Right cardiac atrium (tissue), 5 donors: ENCODE measurements around the gene VEGFD. TPM values are rescaled to one million over a fixed set of nuclear protein-coding genes. Genes with fewer than 3 reads are reported as not detected.

Experiments
- ATAC-seq, 2 donors: fragments of 200-7000 bp; cut with Tn5 transposase; one replicate each; pipeline versions ENCODE4 v1.8.0 to v1.9.1; 2020; ENCODE audit warnings: moderate library complexity in 2 of 2, mild to moderate bottlenecking in 1 of 2
- DNase-seq, 3 donors: peaks; one replicate each; pipeline ENCODE4 v3.0.0-alpha.2; 2020
- H3K27ac ChIP-seq: one replicate; pipeline ENCODE4 v1.5.1; 2013; ENCODE audit warnings: mild to moderate bottlenecking, low read length, control low read depth, moderate library complexity
- H3K27me3 ChIP-seq: one replicate; pipeline ENCODE4 v1.6.1; 2013; ENCODE audit not compliant: control insufficient read depth, insufficient read depth
- H3K4me1 ChIP-seq: one replicate; pipeline ENCODE4 v1.6.1; 2013; ENCODE audit warnings: low read length; ENCODE audit not compliant: control insufficient read depth, insufficient read depth
- H3K4me3 ChIP-seq: one replicate; pipeline ENCODE4 v1.5.1; 2013; ENCODE audit warnings: low read length, control low read depth
- H3K9me3 ChIP-seq: one replicate; pipeline ENCODE4 v1.6.1; 2013; ENCODE audit warnings: low read length; ENCODE audit not compliant: control insufficient read depth
- WGBS: extraction: QIAGEN DNeasy Blood & Tissue Kit; methylation state at CpG from one replicate; pipeline ENCODE4 v1.1.7; 2013; 5-methylcytosine and 5-hydroxymethylcytosine counted together
- intact Hi-C, 4 donors: fragments of 100-400 bp; cut with DNase I; formaldehyde crosslinking; loops; one replicate each; pipeline versions ENCODE4 v1.11.0 to v1.14.0; 2022 to 2023
- polyA plus RNA-seq: library from polyadenylated mRNA; stranded (reverse); fragments of 200-250 nt; gene quantifications from one replicate; pipeline ENCODE4 v1.2.3, GENCODE V29; 2013
- total RNA-seq, 4 donors: library from RNA; stranded (reverse); fragmentation: NEBNext Ultra II Directional; extraction: Animal tissue kit (Norgen Biotek cat#: 25700); gene quantifications; one replicate each; pipeline ENCODE4 v1.2.1, GENCODE V29; 2021
- donor health status: healthy with polysubstance abuse.
- donor health status: DM: no; HTN: yes; CAD: no.
- donor health status: DM: no; HTN: no; CAD: no.
- donor health status: DM: no; HTN: yes; CAD: no; lungs with severe emphysema.
- donor health status: DM: yes; HTN: yes; CAD: no.

The VEGFD gene
- total and polyA plus RNA-seq, 5 donors = 0.93 to 1.9 (median 1.1) TPM

GRCh38 chrX:15404401-15405096, 20.3 kb upstream of the VEGFD start:
- Histone ChIP-seq H3K27me3 (no peaks in the 10 kb centered on the region), H3K4me3 (no peak overlapping the region), H3K9me3 (no peaks in the 10 kb centered on the region), H3K4me1 (peaks cover 2% of the 10 kb centered on the region), H3K27ac (no peak overlapping the region)
- DNase-seq (peak in 2 of 3 donors; percentile 42 to 44), ATAC-seq (peak; percentile 68 to 84)
- intact Hi-C loops = no loop called here
- WGBS = 34% methylated on average over 7 of the region's 7 CpGs

- H3K27ac ChIP-seq = no peak overlapping the region
- WGBS = 22% methylated on average over 2 of the region's 2 CpGs
Observed at GRCh38 chrX:15401378-15401777, 17.2 kb upstream of the VEGFD start.

GRCh38 chrX:15399962-15400391, 15.8 kb upstream of the VEGFD start:
- WGBS = 61% methylated on average over 3 of the region's 3 CpGs
- no peak overlapping the region for H3K27ac ChIP-seq
- peak in 1 of 2 donors; percentile 43 for ATAC-seq
- intact Hi-C loops = no loop called here
- no peak overlapping the region for H3K4me3 ChIP-seq
- no peak for DNase-seq
- H3K9me3 ChIP-seq = no peaks in the 10 kb centered on the region
- H3K4me1 ChIP-seq = peaks cover 2% of the 10 kb centered on the region
- H3K27me3 ChIP-seq = no peaks in the 10 kb centered on the region

More at GRCh38 chrX:15401378-15401777, 17.2 kb upstream of the VEGFD start:
- Histone ChIP-seq H3K4me3 (no peak overlapping the region), H3K9me3 (no peaks in the 10 kb centered on the region), H3K4me1 (peaks cover 2% of the 10 kb centered on the region), H3K27me3 (no peaks in the 10 kb centered on the region)
- ATAC-seq (no peak), DNase-seq (no peak)
- intact Hi-C loops = no loop called here

DNA sequence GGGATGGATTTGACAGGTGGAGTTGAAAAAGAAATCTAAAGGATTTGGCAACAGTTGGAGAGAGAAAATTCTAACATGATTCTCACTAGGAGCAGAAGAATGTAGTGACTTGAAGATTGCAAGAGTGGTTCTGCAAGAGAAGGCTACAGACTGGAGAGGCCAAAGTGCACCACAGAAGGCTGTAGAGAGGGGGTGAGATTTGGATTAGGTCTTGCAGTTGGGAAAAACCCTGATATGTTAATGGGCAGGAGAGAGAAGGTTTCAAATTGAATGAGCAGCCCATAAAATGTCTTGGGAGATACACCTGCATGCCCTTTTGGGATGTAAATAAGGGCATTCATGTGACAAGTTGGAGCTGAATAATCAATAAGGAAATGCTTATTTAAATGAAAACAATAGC, 14.7 kb upstream of the VEGFD start:
- Histone ChIP-seq H3K27ac (no peak overlapping the region), H3K9me3 (no peaks in the 10 kb centered on the region), H3K4me3 (no peak overlapping the region), H3K27me3 (no peaks in the 10 kb centered on the region), H3K4me1 (peaks cover 2% of the 10 kb centered on the region)
- intact Hi-C loops = no loop called here
- ATAC-seq (no peak), DNase-seq (no peak)

DNA sequence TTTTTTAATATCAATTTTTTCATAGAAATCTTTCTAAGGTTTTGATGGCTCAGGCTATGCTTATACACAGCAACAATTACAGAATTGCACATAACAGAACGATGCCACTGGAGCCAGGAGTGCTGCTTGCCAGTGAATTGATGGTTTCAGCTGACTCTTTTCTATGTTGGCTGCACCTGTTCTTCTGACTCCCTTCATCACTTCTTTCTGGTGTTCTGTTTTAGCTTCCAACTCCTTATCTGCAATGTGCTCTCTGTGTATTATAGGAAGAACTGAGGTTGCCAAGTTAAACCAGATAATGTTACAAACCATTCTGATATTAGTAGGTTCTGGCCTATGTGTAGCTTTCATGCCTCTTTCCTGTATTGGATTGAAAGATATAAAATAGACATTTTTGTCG, 11.6 kb upstream of the VEGFD start:
- peak in 1 of 2 donors; percentile 23 for ATAC-seq
- intact Hi-C loops = no loop called here

GRCh38 chrX:15391850-15392249, 7.6 kb upstream of the VEGFD start:
- Histone ChIP-seq H3K27ac (no peak overlapping the region), H3K4me1 (no peaks in the 10 kb centered on the region), H3K9me3 (no peaks in the 10 kb centered on the region), H3K27me3 (no peaks in the 10 kb centered on the region), H3K4me3 (no peak overlapping the region)
- DNase-seq (no peak), ATAC-seq (no peak)
- intact Hi-C loops = no loop called here
- 73% methylated on average over 4 of the region's 4 CpGs for WGBS

More for the DNA sequence above, 11.6 kb upstream of the VEGFD start:
- no peak overlapping the region for H3K4me3 ChIP-seq
- H3K4me1 ChIP-seq = no peaks in the 10 kb centered on the region
- H3K27me3 ChIP-seq = no peaks in the 10 kb centered on the region
- 35% methylated on average over 2 of the region's 2 CpGs for WGBS
- DNase-seq = no peak
- no peaks in the 10 kb centered on the region for H3K9me3 ChIP-seq
- H3K27ac ChIP-seq = no peak overlapping the region

DNA sequence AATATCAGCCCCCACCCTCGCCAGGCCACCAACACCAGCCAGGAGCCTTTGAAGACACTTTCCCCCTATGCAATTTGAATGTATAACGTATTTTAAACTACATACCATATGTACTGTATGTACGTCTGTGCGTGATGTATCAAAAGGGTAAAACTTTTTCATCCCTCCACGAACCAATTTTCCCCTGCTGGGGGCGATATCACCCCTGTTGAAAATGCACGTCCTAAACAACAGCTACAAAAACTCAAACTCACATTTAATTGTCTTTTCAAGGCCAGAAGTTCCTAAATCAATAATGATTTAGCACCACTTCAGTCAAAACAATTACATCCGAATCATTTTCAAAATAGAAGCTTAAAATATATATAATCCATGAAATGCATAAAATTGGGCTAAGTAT, 1.4 kb downstream of the VEGFD start:
- no peak for DNase-seq
- Histone ChIP-seq H3K27ac (no peak overlapping the region), H3K4me3 (no peak overlapping the region), H3K27me3 (no peaks in the 10 kb centered on the region), H3K4me1 (no peaks in the 10 kb centered on the region), H3K9me3 (no peaks in the 10 kb centered on the region)
- no peak for ATAC-seq
- WGBS = 83% methylated on average over 8 of the region's 8 CpGs
- intact Hi-C loops = no loop called here

DNA sequence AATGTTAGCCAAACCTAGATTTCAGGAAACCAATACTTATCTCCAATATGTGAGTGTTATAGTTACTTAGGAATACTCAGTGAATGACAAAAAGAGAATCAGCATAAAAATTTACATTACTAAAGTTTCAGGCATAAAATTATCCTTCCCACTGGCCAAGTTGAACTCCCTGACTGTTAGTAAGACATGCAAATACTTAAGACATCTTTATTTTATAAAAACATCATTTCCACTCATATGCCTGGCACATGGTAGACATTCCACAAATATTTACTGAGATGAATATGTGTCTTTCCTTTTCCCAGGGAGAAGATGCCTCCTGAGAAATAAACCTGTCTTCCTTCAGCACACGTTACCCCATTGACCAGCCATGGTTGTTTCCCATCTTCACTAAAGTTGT, 7.3 kb downstream of the VEGFD start:
- Histone ChIP-seq H3K27ac (no peak overlapping the region), H3K27me3 (no peaks in the 10 kb centered on the region), H3K4me1 (no peaks in the 10 kb centered on the region), H3K4me3 (no peak overlapping the region), H3K9me3 (no peaks in the 10 kb centered on the region)
- DNase-seq (no peak), ATAC-seq (no peak)
- intact Hi-C loops = no loop called here
- 88% methylated on average over 1 of the region's 1 CpG for WGBS

DNA sequence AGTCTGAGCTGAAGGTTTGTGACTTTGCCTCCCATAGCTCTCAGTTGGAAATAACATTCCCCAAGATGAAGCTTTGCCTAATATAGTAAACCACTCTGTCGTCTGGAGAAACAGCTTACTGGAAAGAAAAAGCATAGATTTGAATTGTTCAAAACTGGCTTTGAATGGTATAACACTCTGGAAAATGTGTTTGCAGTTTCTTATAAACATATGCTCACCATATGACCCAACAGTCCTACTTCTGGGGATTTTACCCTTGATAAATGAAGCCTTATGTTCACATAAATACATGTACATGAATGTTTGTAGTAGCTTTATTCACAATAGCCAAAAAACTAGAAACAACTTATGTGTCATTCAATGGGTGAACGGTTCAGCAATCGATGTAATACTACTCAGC, 10.2 kb downstream of the VEGFD start:
- no peaks in the 10 kb centered on the region for H3K27me3 ChIP-seq
- intact Hi-C loops = no loop called here
- DNase-seq = no peak
- no peaks in the 10 kb centered on the region for H3K9me3 ChIP-seq
- WGBS = 85% methylated on average over 3 of the region's 3 CpGs
- no peaks in the 10 kb centered on the region for H3K4me1 ChIP-seq
- no peak overlapping the region for H3K27ac ChIP-seq
- ATAC-seq = no peak
- no peak overlapping the region for H3K4me3 ChIP-seq

DNA sequence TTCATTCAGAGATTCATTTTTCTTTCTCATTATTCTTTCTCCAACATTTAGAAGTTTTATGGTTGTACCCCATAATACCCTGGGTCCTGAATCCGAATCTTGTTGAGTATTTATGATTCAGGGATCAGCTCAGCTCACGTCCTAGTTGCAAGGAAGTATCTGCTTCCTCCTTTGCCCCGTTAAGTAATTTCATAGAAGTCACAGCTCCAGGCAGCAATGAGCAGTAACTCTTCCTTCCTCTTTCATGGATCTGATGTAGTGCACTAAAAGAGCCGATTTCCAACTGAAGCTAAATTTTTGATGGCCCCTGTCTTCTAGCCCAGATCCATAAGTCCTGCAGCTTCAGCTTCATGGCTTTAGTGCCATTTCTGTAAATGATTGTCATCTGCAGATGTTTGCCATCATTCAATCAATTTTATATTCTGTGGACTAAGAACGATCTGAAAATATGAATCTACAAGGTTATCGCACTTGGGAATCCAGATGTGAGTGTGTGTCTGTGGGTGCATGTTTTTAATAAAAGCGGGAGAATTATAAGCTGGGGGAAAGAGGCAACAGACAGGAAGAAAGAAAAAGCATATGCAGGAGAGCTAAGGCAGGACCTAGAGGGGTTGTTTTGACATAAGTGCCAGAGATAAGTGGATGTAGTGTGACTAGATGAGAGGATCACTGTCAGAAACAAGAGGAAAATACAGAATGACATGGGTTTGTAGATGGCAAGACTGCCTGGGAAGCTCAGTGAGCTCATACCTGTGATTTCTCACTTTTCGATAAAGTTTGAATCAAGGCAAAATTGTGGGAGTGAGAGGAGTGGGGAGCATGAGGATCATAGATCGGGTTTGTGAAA, 17.5 kb downstream of the VEGFD start:
- Histone ChIP-seq H3K4me3 (no peak overlapping the region), H3K27ac (no peak overlapping the region)
- ATAC-seq = no peak

DNA sequence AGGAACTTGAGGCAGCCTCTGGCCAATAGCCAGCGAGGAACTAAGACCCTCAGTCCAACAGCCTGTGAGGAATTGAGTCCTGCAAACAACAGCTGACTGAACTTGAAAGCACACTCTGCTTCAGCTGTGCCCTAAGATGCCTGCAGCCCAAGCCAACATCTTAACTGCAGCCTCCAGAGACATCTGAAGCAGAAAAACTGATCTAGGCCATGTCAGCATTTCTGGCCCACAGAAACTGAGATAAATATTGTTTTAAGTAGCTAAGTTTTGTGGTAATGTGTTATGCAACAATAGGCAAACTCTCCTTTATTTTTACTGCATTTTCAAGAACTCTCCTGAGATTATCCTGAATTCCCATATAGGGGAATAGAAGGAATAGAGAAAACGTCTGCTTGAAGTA, 24.5 kb downstream of the VEGFD start:
- H3K4me3 ChIP-seq = no peak overlapping the region
- H3K4me1 ChIP-seq = no peaks in the 10 kb centered on the region
- ATAC-seq = no peak
- 71% methylated on average over 2 of the region's 2 CpGs for WGBS
- no peak for DNase-seq
- no peak overlapping the region for H3K27ac ChIP-seq
- no peaks in the 10 kb centered on the region for H3K9me3 ChIP-seq
- intact Hi-C loops = loop anchor here in 1 of 4 donors (10.0 kb wide), 1 partner anchor 105 kb away; no protein-coding TSS in a partner anchor
- H3K27me3 ChIP-seq = no peaks in the 10 kb centered on the region

More for the DNA sequence above, 17.5 kb downstream of the VEGFD start:
- intact Hi-C loops = no loop called here
- Histone ChIP-seq H3K4me1 (no peaks in the 10 kb centered on the region), H3K27me3 (no peaks in the 10 kb centered on the region), H3K9me3 (no peaks in the 10 kb centered on the region)
- DNase-seq = no peak
- 74% methylated on average over 9 of the region's 9 CpGs for WGBS
